ENCODE measurements around the gene AGA.

The AGA gene

GRCh38 chr4:177391287-177391686 is 51.0 kb downstream of the AGA start:
- H3K9me3 ChIP-seq (ENCODE audit: insufficient read depth, low read length), result no peaks in the 10 kb centered on the region
- no peaks in the 10 kb centered on the region for H3K36me3 ChIP-seq (ENCODE audit: low read length)
- no peaks in the 10 kb centered on the region for H3K79me2 ChIP-seq (ENCODE audit: insufficient read depth, low read length)
- no peaks in the 10 kb centered on the region for H3F3A ChIP-seq (ENCODE audit: insufficient read depth)
- H3K9ac ChIP-seq (ENCODE audit: low read length), result no peak overlapping the region
- no peak for TF ChIP-seq EZH2phosphoT487 (conservative IDR thresholded peaks at IDR 0.05; ENCODE audit: low read length)
- TF ChIP-seq CTCF (IDR thresholded peaks at IDR 0.05; ENCODE audit: insufficient read depth, low read length, poor library complexity, severe bottlenecking), result no peak
- no peak overlapping the region for H2AFZ ChIP-seq (ENCODE audit: low read depth, low read length, severe bottlenecking)
- no peak overlapping the region for H3K4me3 ChIP-seq (ENCODE audit: insufficient read depth, low read length, poor library complexity, severe bottlenecking)
- no peak overlapping the region for H3K27ac ChIP-seq (ENCODE audit: low read depth, low read length)
- H3K9me2 ChIP-seq (replicated peaks; ENCODE audit: insufficient read depth, low read length), result no peaks in the 10 kb centered on the region
- H4K20me1 ChIP-seq (ENCODE audit: low read depth, low read length), result no peaks in the 10 kb centered on the region
- H3K4me2 ChIP-seq (ENCODE audit: low read depth, low read length, poor library complexity, severe bottlenecking), result no peak overlapping the region
- 0 out of 2 replicates have a peak, but pooled peaks cover 3% of the 10 kb centered on the region for H3K27me3 ChIP-seq (ENCODE audit: low read length)

GRCh38 chr4:177386278-177386815 is 55.9 kb downstream of the AGA start:
- no peak for TF ChIP-seq EZH2phosphoT487 (conservative IDR thresholded peaks at IDR 0.05; ENCODE audit: low read length)
- TF ChIP-seq CTCF (IDR thresholded peaks at IDR 0.05; ENCODE audit: insufficient read depth, low read length, poor library complexity, severe bottlenecking), result no peak
- no peaks in the 10 kb centered on the region for H3K9me2 ChIP-seq (replicated peaks; ENCODE audit: insufficient read depth, low read length)

GRCh38 chr4:177385576-177386277 is 56.5 kb downstream of the AGA start:
- no peak for TF ChIP-seq CTCF (IDR thresholded peaks at IDR 0.05; ENCODE audit: insufficient read depth, low read length, poor library complexity, severe bottlenecking)

More at GRCh38 chr4:177386278-177386815, 55.9 kb downstream of the AGA start:
- Histone ChIP-seq H3K36me3 (ENCODE audit: low read length) (no peaks in the 10 kb centered on the region), H3K4me2 (ENCODE audit: low read depth, low read length, poor library complexity, severe bottlenecking) (no peak overlapping the region), H3K9me3 (ENCODE audit: insufficient read depth, low read length) (no peaks in the 10 kb centered on the region), H3K9ac (ENCODE audit: low read length) (no peak overlapping the region), H4K20me1 (ENCODE audit: low read depth, low read length) (no peaks in the 10 kb centered on the region), H3F3A (ENCODE audit: insufficient read depth) (no peaks in the 10 kb centered on the region), H3K79me2 (ENCODE audit: insufficient read depth, low read length) (no peaks in the 10 kb centered on the region), H3K27ac (ENCODE audit: low read depth, low read length) (no peak overlapping the region), H2AFZ (ENCODE audit: low read depth, low read length, severe bottlenecking) (no peak overlapping the region), H3K27me3 (ENCODE audit: low read length) (no peaks in the 10 kb centered on the region), H3K4me3 (ENCODE audit: insufficient read depth, low read length, poor library complexity, severe bottlenecking) (no peak overlapping the region)

More at GRCh38 chr4:177385576-177386277, 56.5 kb downstream of the AGA start:
- Histone ChIP-seq H3K79me2 (ENCODE audit: insufficient read depth, low read length) (no peaks in the 10 kb centered on the region), H3K4me3 (ENCODE audit: insufficient read depth, low read length, poor library complexity, severe bottlenecking) (no peak overlapping the region), H3K9ac (ENCODE audit: low read length) (no peak overlapping the region), H2AFZ (ENCODE audit: low read depth, low read length, severe bottlenecking) (no peak overlapping the region), H3K9me2 (replicated peaks; ENCODE audit: insufficient read depth, low read length) (no peaks in the 10 kb centered on the region), H3K36me3 (ENCODE audit: low read length) (no peaks in the 10 kb centered on the region), H3K4me2 (ENCODE audit: low read depth, low read length, poor library complexity, severe bottlenecking) (no peak overlapping the region), H3K9me3 (ENCODE audit: insufficient read depth, low read length) (no peaks in the 10 kb centered on the region), H3K27ac (ENCODE audit: low read depth, low read length) (no peak overlapping the region), H3K27me3 (ENCODE audit: low read length) (no peaks in the 10 kb centered on the region), H3F3A (ENCODE audit: insufficient read depth) (no peaks in the 10 kb centered on the region), H4K20me1 (ENCODE audit: low read depth, low read length) (no peaks in the 10 kb centered on the region)
